T-helper 9 cell (primary cell): ENCODE measurements around the gene USP51.
"Not testable (repeated sequence)": the region's sequence is repeated elsewhere in the genome, so short reads cannot be mapped to it uniquely, and the experiment has no call there.

Source experiments
- DNase-seq: peaks from one replicate; pipeline ENCODE4 v3.0.0-alpha.2; 2020
- total RNA-seq, 2 donors: gene quantifications; one replicate each; lab custom pipeline; 2026; lab: John Stamatoyannopoulos, UW

Gene USP51
- total RNA-seq, result 1.4 to 2.2 reads per million in 2 donors

DNA sequence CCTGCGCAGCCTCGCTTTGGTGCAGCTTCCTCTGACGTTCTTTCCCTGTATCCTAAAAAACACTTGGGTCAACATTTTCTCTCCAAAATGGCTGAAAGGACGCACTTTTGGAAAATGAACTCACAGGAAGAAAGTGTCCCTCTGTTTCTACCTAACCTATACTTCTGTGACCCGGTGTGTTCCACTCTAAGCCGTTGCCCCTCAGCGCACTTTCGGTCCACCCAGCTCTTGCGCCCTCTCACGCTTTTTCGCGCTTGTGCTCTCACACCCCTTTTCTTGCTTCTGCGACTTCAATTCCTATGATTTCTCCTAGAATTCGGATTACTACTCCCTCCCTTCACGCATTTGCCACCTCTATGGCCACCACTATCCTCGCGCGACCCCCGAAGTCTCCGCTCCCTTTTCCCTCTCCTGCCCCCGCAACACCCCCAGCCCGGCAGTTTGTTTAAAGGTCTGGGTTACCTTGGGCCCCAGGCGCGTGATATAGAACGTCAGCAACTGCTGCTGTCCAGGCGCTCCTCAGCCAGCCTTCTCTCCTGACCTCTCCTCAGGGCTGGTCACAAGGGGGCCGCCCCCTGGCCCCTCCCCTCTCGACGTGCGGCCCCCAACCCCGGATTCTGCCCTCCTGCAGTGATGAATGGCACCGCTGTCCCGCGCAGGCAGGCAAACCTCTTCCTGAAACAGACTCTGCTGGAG, at the start of gene USP51:
Gene USP51, minus strand, starts transcription at position 535 of the 696 bp plus-strand sequence. CDS start 909 bp downstream, outside the sequence.
- DNase-seq, result no peak

DNA sequence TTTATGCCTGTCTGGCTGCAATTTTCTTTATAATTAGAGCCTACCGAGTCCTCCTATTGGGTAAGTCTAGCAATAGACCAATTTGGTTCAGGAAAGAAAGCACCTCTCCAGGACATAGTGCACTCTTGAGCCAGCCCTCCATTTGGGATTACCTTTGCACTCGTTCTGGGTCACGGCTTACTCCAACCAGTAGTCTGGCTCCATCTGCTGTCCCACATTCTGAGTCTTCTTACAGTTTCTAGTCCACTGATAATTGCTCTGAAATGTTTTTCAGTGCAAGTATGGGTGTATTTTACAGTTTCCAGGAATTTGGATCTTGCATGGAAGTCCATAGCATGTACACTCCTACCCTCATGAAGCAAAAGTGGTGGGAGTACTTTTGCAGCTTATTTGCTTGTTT, 34.8 kb upstream of the USP51 start:
- DNase-seq, result no peak

GRCh38 chrX:55523356-55523755, 33.7 kb upstream of the USP51 start:
- DNase-seq, result no peak

DNA sequence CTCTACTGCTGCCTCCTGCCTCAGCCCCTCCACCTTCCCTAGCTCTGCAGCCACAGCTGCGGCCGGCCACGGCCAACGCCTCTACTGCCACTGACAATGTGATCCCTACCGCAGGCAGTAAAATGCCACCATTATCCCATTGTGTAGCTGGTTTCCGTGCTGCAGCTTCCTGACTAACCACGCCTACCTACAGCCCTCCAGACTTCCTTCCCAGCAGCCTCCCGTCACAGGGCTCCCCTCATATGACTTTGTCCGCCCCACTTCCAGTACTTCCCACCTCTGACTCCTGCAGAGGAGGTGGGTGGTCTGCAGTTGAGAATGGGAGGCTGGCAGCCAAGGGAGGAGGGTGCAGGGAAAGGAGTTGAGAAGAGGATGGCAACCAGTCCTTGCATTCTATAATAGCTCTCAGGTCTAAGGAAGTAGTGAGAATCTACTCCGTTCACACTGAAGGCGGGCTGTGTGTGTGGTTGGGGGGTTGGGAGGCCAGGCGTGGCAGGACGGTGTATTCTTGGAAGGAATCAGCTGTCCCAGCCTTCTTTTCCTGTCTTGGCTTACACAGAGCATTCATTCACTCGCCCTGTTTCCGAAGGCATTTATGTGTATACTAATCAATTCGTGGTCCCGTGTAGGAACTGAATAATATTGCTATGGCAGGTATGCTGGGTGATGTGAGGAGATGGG, 33.1 kb upstream of the USP51 start:
- no peak for DNase-seq

DNA sequence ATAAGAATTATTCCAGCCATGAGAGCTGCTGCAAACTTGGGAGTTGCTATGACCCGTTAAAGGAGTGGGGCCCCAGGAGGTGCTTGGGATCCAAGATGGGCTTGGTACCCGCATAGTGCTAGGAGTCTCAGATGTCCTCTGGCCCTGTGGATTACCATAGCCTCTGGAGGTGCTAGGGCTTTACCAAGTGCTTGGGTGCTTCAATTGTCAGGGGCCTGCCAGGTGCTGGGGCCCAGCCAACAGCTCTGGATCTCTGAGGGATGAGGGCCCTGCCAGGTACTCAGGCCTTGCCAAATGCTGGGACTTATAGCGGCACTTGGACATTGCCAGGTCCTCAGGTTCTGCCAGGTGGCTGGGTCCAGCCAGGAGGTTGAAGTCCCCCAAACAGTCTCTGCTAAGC, 32.0 kb upstream of the USP51 start:
- no peak for DNase-seq

- not testable (repeated sequence) for DNase-seq
Measured at GRCh38 chrX:55516794-55517481, 27.3 kb upstream of the USP51 start.

GRCh38 chrX:55513045-55513737, 23.5 kb upstream of the USP51 start:
- not testable (repeated sequence) for DNase-seq

DNA sequence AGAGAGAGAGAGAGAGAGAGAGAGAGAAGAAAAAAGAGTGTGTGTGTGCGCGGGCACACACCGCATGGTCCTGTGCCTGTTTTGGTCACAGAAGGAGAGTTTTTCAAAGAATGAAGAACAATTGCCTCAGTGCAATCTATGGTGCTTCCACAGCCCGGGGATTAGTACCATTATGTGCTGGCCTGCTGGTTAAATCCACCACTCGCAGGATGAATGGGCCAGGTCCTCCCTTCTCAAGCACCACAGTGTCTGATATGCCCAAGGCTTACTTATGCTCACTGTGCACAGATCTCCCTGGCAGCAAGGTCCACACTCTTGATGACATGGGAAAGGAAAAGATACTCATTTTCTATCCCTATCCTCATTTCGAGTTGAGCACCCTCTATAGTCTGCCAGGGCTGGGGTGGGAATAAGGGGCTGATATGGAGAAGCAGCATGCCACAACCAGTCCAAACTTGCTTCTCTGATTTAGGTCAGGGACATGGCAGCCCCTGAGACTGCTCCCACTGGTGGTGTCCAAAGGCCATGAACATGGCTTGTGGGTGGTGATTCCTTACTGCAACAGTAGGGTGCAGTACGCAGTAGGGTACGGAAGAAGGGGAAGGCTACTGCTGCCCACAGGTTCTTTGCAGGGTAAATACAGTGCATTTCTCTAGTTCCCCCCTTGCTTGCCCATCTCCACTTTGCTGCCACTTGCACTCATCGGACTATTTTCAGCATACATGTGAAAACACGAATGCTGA, 18.9 kb upstream of the USP51 start:
- DNase-seq, result not testable (repeated sequence)

DNA sequence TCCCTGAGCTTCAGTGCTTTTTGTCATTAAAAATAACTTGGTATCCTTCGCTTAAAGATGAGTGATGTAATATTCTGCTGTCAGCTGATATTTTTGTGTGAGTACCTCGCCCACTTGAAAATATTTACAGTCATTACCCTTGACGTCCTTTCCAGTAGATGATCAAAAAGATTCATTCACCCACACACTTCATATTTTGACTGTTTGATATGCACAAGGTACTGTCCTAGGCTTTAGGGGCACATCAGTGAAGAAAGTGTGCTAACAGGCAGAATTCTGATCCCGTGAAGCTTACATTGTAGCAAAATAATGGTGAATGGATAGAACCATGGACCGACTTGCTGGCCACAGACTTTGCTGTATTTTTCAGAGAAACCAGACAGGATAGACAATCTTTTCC, 18.1 kb upstream of the USP51 start:
- not testable (repeated sequence) for DNase-seq

GRCh38 chrX:55507010-55507409, 17.4 kb upstream of the USP51 start:
- DNase-seq, result not testable (repeated sequence)

DNA sequence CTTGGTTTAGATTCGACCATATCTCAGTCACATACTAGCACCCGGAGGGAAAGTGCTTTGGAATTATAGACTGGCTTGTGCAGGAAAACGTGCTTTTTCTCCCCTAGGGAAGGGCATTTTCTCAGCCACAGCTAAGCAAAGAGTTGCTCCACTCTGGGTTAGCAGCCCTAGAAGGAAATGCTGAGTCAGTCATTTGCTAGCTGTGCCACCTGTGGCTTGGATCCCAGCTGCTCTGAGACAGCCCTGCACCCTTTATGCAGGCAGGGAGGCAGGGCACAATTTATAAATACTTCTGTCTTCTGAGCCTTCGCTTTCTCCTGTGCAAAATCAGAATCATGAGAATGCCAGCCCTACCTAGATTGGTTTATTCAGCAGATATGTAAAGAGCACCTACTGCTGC, 1.3 kb upstream of the USP51 start:
- DNase-seq, result no peak

DNA sequence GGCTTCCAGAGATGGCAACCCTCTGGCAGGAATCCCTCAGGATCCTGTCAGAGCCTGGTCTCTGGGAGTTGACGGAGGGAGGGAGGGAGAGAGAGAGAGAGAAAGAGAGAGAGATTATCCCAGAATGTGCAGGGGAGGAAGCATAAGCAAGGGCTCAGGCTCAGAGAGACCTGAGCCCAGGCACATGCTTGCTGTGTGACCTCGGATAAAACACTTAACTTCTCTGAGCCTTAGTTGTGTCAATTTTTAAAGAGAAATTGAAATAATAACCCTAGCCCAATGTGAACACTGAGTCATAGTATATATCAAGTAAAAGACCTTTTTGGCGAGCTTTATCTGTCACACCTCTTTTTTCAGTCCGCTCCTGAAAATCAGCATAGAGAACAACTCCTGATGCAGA, 473 bp upstream of the USP51 start:
- no peak for DNase-seq

DNA sequence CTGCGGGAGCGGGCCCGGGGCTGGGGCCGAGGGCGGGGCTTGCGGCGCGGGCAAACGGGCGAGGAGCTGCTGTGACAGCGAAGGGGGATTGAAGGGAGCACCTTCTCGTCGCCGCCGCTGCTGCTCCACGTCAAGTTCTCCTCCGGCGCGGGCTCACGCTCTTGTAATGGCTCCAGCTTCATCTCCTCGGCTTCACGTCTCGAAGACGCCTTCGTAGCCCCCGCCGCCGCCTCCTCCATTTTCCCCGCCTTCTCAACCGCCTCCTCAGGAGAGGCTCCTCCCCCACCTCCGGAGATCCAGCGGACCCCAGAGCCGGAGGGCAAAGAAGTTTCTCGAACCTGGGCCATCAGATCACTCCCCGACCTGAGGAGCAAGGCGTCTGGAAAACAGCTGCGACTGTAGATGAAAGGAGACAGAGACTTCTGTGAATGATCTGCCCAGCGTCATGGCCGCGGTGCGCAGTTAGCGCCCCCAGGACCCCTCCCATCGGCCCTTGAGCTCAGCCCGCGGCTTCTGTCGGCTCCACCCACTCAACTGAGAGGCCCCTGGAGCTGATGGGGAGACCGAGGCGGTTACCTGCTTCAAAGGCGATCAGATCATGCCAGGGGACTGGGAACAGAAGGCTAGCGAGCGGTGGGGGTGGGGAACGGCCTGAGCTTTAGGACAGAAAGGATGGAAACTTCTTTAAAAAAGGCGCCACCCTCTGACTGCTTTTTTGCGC, 895 bp downstream of the USP51 start:
- peak; percentile 42 for DNase-seq

GRCh38 chrX:55488006-55488592, 1.5 kb downstream of the USP51 start:
- DNase-seq, result no peak

- no peak for DNase-seq
Measured at GRCh38 chrX:55487143-55487542, 2.5 kb downstream of the USP51 start.

DNA sequence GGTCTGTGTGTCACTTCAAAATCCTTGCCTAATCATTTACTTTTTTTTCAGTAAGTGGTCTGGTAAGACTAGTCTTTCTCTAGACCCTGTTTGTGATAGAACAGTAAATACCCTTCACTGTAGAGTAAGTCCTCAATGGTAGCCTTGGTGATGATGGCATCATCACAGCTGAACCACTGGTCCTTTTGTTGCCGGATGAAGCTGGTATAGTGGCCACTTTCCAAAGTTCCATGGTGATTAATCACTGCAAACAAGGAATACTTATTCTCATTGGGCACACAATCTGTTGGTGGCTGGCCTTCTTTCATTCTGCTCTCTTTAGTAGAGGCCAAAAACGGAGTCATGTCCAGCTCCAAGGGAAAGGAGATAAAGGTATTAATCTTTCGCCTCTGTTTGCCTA, 2.9 kb downstream of the USP51 start:
- no peak for DNase-seq

DNA sequence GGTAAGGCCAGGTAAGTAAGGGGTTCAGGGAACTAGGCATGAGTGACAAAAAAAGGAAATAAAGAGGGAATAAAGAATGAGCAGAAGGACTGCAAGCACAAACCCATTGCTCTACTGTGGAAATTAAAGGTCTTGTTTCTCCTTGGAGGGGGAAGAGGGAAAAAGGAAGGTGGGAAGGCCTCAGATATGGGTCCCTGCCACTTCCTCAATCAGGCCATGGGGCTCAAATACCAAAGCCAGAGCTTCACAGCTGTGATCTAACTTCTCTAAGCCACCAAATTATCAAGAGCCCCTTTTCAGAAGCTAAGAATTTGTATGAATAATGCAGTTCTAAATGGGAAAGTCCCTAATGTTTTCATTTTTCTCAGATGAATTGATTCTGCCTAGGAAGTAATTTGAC, 4.7 kb downstream of the USP51 start:
- DNase-seq, result no peak

- DNase-seq, result no peak
Measured at GRCh38 chrX:55480390-55481062, 9.1 kb downstream of the USP51 start.

GRCh38 chrX:55479956-55480355, 9.7 kb downstream of the USP51 start:
- DNase-seq, result not testable (repeated sequence)

DNA sequence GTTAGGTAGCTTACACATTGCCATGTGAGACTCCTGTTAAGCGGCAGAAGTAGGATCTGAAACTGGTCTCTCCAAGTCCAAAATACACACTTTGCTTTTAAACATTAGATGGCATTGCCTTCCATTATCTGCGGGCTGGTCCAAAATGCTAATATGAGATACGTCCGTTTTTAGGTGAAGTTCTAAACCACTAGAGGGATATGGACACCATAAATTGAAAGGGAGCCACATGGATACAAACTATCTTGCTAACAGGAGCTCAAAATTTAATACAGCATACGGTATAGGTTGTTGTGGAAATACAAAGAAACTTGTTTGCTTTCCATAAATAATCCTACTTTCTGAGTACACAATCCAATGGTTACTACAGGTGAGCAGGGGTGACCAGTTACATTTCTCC, 23.9 kb downstream of the USP51 start:
- not testable (repeated sequence) for DNase-seq

- DNase-seq, result not testable (repeated sequence)
Measured at GRCh38 chrX:55465108-55465507, 24.5 kb downstream of the USP51 start.
